Mesenchymal stem cell (in vitro differentiated cells and primary cell): ENCODE data around the gene PARD6B.
"Not testable (repeated sequence)": the region's sequence is repeated elsewhere in the genome, so short reads cannot be mapped to it uniquely, and the experiment has no call there.

Experiments used
- DNase-seq: peaks from one replicate; pipeline ENCODE4 v3.0.0-alpha.2; 2013
- H2AFZ ChIP-seq: one replicate; pipeline ENCODE4 v1.6.1; 2013; ENCODE audit warnings: low read depth, mild to moderate bottlenecking, control low read depth, inconsistent platforms, low read length, moderate library complexity
- H2AK5ac ChIP-seq: 2 replicates; pipeline ENCODE4 v1.6.1; 2013; ENCODE audit warnings: low read length, moderate library complexity, mild to moderate bottlenecking, inconsistent platforms; ENCODE audit not compliant: severe bottlenecking
- H2BK120ac ChIP-seq: one replicate; pipeline ENCODE4 v1.6.1; 2013; ENCODE audit warnings: low read depth, mild to moderate bottlenecking, inconsistent platforms, low read length, moderate library complexity
- H2BK12ac ChIP-seq, 2 experiments: one replicate each; pipeline ENCODE4 v1.6.1; 2013; ENCODE audit warnings: inconsistent platforms in 2 of 2, low read length in 2 of 2, mild to moderate bottlenecking in 2 of 2, moderate library complexity in 2 of 2, control low read depth in 1 of 2
- H2BK15ac ChIP-seq: one replicate; pipeline ENCODE4 v1.6.1; 2013; ENCODE audit warnings: mild to moderate bottlenecking, low read depth, inconsistent platforms; ENCODE audit not compliant: poor library complexity, severe bottlenecking
- H2BK5ac ChIP-seq: 2 replicates; pipeline ENCODE4 v1.6.1; 2013; ENCODE audit warnings: low read depth, mild to moderate bottlenecking, low read length, control low read depth, inconsistent platforms; ENCODE audit not compliant: poor library complexity, severe bottlenecking
- H3K14ac ChIP-seq, 2 experiments: one replicate each; pipeline ENCODE4 v1.6.1; 2013; ENCODE audit warnings: inconsistent platforms in 2 of 2, low read length in 2 of 2, control low read depth in 1 of 2, mild to moderate bottlenecking in 1 of 2, moderate library complexity in 1 of 2
- H3K18ac ChIP-seq, 2 experiments: one replicate each; pipeline ENCODE4 v1.6.1; 2013; ENCODE audit warnings: inconsistent platforms in 2 of 2, low read length in 2 of 2, control low read depth in 1 of 2, low read depth in 1 of 2, mild to moderate bottlenecking in 1 of 2
- H3K23ac ChIP-seq, 2 experiments: one replicate each; pipeline ENCODE4 v1.6.1; 2013; ENCODE audit warnings: inconsistent platforms in 2 of 2, low read length in 2 of 2, mild to moderate bottlenecking in 2 of 2, moderate library complexity in 2 of 2, control low read depth in 1 of 2
- H3K27ac ChIP-seq: 2 replicates; pipeline ENCODE4 v1.5.1; 2013; ENCODE audit warnings: mild to moderate bottlenecking, moderate library complexity, low read length, control low read depth, inconsistent platforms; ENCODE audit not compliant: poor library complexity, severe bottlenecking
- H3K27me3 ChIP-seq, 2 experiments: 2 replicates each; pipeline versions ENCODE4 v1.6.1 to v1.7.0; 2013; ENCODE audit warnings: low read length in 2 of 2, mild to moderate bottlenecking in 2 of 2, moderate library complexity in 2 of 2, control low read depth in 1 of 2, inconsistent platforms in 1 of 2; ENCODE audit not compliant: control insufficient read depth in 1 of 2, insufficient read depth in 1 of 2
- H3K36me3 ChIP-seq, 2 experiments: 2 replicates each; pipeline versions ENCODE4 v1.6.1 to v1.7.0; 2013; ENCODE audit warnings: low read length in 2 of 2, control low read depth in 1 of 2, inconsistent platforms in 1 of 2, low read depth in 1 of 2, mild to moderate bottlenecking in 1 of 2; ENCODE audit not compliant: insufficient read depth in 2 of 2, control insufficient read depth in 1 of 2
- H3K4ac ChIP-seq, 2 experiments: one replicate each; pipeline ENCODE4 v1.6.1; 2013; ENCODE audit warnings: inconsistent platforms in 2 of 2, low read length in 2 of 2, mild to moderate bottlenecking in 2 of 2, moderate library complexity in 2 of 2, control low read depth in 1 of 2, low read depth in 1 of 2
- H3K4me1 ChIP-seq: 2 replicates; pipeline ENCODE4 v1.6.1; 2013; ENCODE audit warnings: low read depth, low read length, control low read depth; ENCODE audit not compliant: control insufficient read depth, insufficient read depth
- H3K4me2 ChIP-seq: 2 replicates; pipeline ENCODE4 v1.6.1; 2013; ENCODE audit warnings: low read length, mild to moderate bottlenecking, inconsistent platforms; ENCODE audit not compliant: poor library complexity, severe bottlenecking
- H3K4me3 ChIP-seq, 2 experiments: 2 replicates each; pipeline versions ENCODE4 v1.5.1 to v1.7.0; 2013; ENCODE audit warnings: low read length in 2 of 2, mild to moderate bottlenecking in 2 of 2, control low read depth in 1 of 2, low read depth in 1 of 2; ENCODE audit not compliant: insufficient read depth in 1 of 2
- H3K79me1 ChIP-seq: replicated peaks from 2 replicates; pipeline ENCODE4 v1.6.1; 2013; ENCODE audit warnings: mild to moderate bottlenecking, control low read depth, low read length, inconsistent platforms; ENCODE audit not compliant: poor library complexity, severe bottlenecking
- H3K9ac ChIP-seq: 2 replicates; pipeline ENCODE4 v1.7.0; 2013; ENCODE audit warnings: mild to moderate bottlenecking, low read length, moderate library complexity
- H3K9me3 ChIP-seq: 2 replicates; pipeline ENCODE4 v1.7.0; 2013; ENCODE audit warnings: mild to moderate bottlenecking, low read length; ENCODE audit not compliant: control insufficient read depth
- H4K8ac ChIP-seq: one replicate; pipeline ENCODE4 v1.6.1; 2013; ENCODE audit warnings: inconsistent platforms, mild to moderate bottlenecking, low read length, moderate library complexity
- H4K91ac ChIP-seq: one replicate; pipeline ENCODE4 v1.6.1; 2013; ENCODE audit warnings: mild to moderate bottlenecking, low read length, inconsistent platforms
- WGBS: methylation state at CpG from one replicate; pipeline ENCODE4 v1.1.7; 2013; ENCODE audit warnings: mixed read lengths; 5-methylcytosine and 5-hydroxymethylcytosine counted together

PARD6B gene

GRCh38 chr20:50762045-50762422 is 30.7 kb downstream of the PARD6B start:
- Histone ChIP-seq H3K18ac (no peak overlapping the region), H4K8ac (no peak overlapping the region), H2BK15ac (no peak overlapping the region), H3K23ac (no peak overlapping the region), H3K4me1 (peaks cover 16% of the 10 kb centered on the region), H3K4me3 (peak overlapping the region in 1 of 2 experiments; percentile 45), H2BK120ac (no peak overlapping the region), H3K79me1 (peaks cover 2% of the 10 kb centered on the region), H3K4me2 (peak overlapping the region; percentile 44), H4K91ac (no peak overlapping the region), H3K27ac (peak overlapping the region; percentile 97), H3K4ac (no peak overlapping the region), H2AK5ac (no peak overlapping the region), H3K27me3 (no peaks in the 10 kb centered on the region), H3K14ac (no peak overlapping the region), H3K9ac (peak overlapping the region; percentile 19), H3K36me3 (no peaks in the 10 kb centered on the region), H2BK5ac (peak overlapping the region; percentile 75), H2AFZ (no peak overlapping the region), H3K9me3 (no peaks in the 10 kb centered on the region), H2BK12ac (no peak overlapping the region)
- WGBS, result 96% methylated on average over 6 of the region's 6 CpGs
- no peak for DNase-seq

DNA sequence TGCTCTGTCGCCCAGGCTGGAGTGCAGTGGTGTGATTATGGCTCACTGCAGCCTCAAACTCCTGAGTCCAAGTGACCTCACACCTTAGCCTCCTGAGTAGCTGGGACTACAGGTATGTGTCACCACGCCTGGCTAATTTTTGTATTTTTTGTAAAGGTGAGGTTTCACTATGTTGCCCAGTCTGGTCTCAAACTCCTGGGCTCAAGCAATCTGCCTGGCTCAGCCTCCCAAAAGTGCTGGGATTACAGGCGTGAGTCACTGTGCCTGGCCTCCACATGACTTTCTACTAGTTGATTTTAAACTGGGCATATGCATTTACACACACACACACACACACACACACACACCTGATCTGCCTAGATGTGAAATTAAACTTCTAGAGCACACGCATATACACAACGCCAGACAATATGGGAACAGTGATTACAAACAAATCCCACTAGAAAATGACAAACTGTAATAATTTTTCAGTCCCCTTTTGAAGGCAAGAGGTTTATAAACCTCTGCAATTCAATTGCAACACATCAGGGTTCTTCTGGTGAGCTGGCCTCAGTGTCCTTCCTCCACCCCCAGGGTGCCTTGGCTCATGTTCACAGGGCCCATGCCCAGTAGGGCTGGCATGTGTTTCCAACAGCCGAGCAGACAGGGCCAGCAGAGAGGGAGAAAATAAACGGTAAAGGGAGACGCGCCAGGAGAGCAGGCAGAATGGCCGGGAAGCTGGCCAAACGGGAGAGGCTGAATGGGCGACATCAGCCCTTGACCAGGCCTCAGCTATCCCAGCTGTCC is 31.2 kb downstream of the PARD6B start:
- no peak overlapping the region for H3K4me2 ChIP-seq
- H4K91ac ChIP-seq, result no peak overlapping the region
- WGBS, result 89% methylated on average over 10 of the region's 12 CpGs
- H3K4me1 ChIP-seq, result peaks cover 16% of the 10 kb centered on the region
- no peak overlapping the region for H3K23ac ChIP-seq
- H2AK5ac ChIP-seq, result peak overlapping the region; percentile 79
- H2BK15ac ChIP-seq, result no peak overlapping the region
- H3K79me1 ChIP-seq, result peaks cover 2% of the 10 kb centered on the region
- no peak overlapping the region for H2BK12ac ChIP-seq
- no peak overlapping the region for H3K14ac ChIP-seq
- no peak overlapping the region for H3K18ac ChIP-seq
- no peaks in the 10 kb centered on the region for H3K36me3 ChIP-seq
- H4K8ac ChIP-seq, result no peak overlapping the region
- H3K9ac ChIP-seq, result peak overlapping the region; percentile 19
- H3K4ac ChIP-seq, result no peak overlapping the region
- peak overlapping the region; percentile 89 for H2BK5ac ChIP-seq
- H2BK120ac ChIP-seq, result no peak overlapping the region
- no peak for DNase-seq
- H3K27ac ChIP-seq, result peak overlapping the region; percentile 97
- no peaks in the 10 kb centered on the region for H3K9me3 ChIP-seq
- no peaks in the 10 kb centered on the region for H3K27me3 ChIP-seq
- H2AFZ ChIP-seq, result no peak overlapping the region
- peak overlapping the region in 1 of 2 experiments; percentile 45 for H3K4me3 ChIP-seq

GRCh38 chr20:50763550-50764458 is 32.4 kb downstream of the PARD6B start:
- H2AK5ac ChIP-seq, result peak overlapping the region; percentile 81
- H2AFZ ChIP-seq, H3K79me1 ChIP-seq, H4K8ac ChIP-seq, H3K4me3 ChIP-seq, H3K27ac ChIP-seq, H3K9ac ChIP-seq, H2BK120ac ChIP-seq, H3K18ac ChIP-seq, H3K27me3 ChIP-seq, H2BK12ac ChIP-seq, H4K91ac ChIP-seq, H3K4me2 ChIP-seq, H2BK5ac ChIP-seq, H3K23ac ChIP-seq, H3K9me3 ChIP-seq, H2BK15ac ChIP-seq, H3K4ac ChIP-seq, H3K36me3 ChIP-seq, DNase-seq, H3K14ac ChIP-seq: not testable (repeated sequence)
- WGBS, result 90% methylated on average over 20 of the region's 20 CpGs
- H3K4me1 ChIP-seq, result peaks cover 16% of the 10 kb centered on the region

DNA sequence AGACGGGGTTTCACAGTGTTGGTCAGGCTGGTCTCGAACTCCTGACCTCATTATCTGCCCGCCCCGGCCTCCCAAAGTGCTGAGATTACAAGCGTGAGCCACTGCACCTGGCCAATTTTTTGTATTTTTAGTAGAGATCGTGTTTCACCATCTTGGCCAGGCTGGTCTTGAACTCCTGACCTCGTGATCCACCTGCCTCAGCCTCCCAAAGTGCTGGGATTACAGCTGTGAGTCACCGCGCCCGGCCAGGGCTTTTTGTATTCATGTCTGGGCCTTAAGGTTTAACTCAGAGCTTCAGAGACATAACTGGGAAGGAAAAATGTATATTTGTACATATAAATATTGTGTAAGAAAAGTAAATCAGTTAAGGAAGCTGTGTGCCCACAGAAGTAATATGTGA is 33.9 kb downstream of the PARD6B start:
- H3K9me3 ChIP-seq, H2BK15ac ChIP-seq, H4K8ac ChIP-seq, H3K23ac ChIP-seq, H2BK12ac ChIP-seq, H3K27me3 ChIP-seq, H3K36me3 ChIP-seq, H3K9ac ChIP-seq, H4K91ac ChIP-seq, DNase-seq, H3K4ac ChIP-seq, H2BK5ac ChIP-seq, H3K18ac ChIP-seq, H3K4me2 ChIP-seq, H3K4me3 ChIP-seq, H3K79me1 ChIP-seq, H3K14ac ChIP-seq, H2AFZ ChIP-seq, H3K27ac ChIP-seq, H2AK5ac ChIP-seq, H2BK120ac ChIP-seq: not testable (repeated sequence)
- WGBS, result 94% methylated on average over 10 of the region's 10 CpGs
- H3K4me1 ChIP-seq, result peaks cover 13% of the 10 kb centered on the region
